NCI-H82 treated with DMSO at 0.1 percent for 48 hours (cell line): ENCODE results near the gene PCGF1.
"Not testable (repeated sequence)": the region's sequence is repeated elsewhere in the genome, so short reads cannot be mapped to it uniquely, and the experiment has no call there.

Source experiments
- DNase-seq: peaks from one replicate; lab custom pipeline; 2025; ENCODE audit not compliant: unreplicated experiment; lab: John Stamatoyannopoulos, UW

Gene PCGF1

GRCh38 chr2:74499940-74500577, 7.4 kb downstream of the PCGF1 start:
- no peak for DNase-seq

GRCh38 chr2:74499267-74499939, 8.1 kb downstream of the PCGF1 start, which contains the start of gene LBX2:
Gene LBX2 (minus strand): TSS chr2:74499603. CDS start chr2:74499537, 66 bp downstream.
- no peak for DNase-seq

- no peak for DNase-seq
These were observed 8.8 kb downstream of the PCGF1 start for GRCh38 chr2:74498500-74499266.

GRCh38 chr2:74497777-74498499, 9.6 kb downstream of the PCGF1 start:
- no peak for DNase-seq

GRCh38 chr2:74496997-74497776, 10.3 kb downstream of the PCGF1 start:
- no peak for DNase-seq

GRCh38 chr2:74495440-74495839, 12.1 kb downstream of the PCGF1 start:
- no peak for DNase-seq

GRCh38 chr2:74493546-74493945, 13.9 kb downstream of the PCGF1 start:
- no peak for DNase-seq

- DNase-seq: no peak
These were observed 15.6 kb downstream of the PCGF1 start for GRCh38 chr2:74491648-74492544.

GRCh38 chr2:74489906-74490305, 17.6 kb downstream of the PCGF1 start:
- no peak for DNase-seq

- peak; percentile 82 for DNase-seq
These were observed 18.6 kb downstream of the PCGF1 start for GRCh38 chr2:74488643-74489481.

- no peak for DNase-seq
These were observed 21.4 kb downstream of the PCGF1 start for GRCh38 chr2:74486141-74486540.

GRCh38 chr2:74483675-74484164, 23.8 kb downstream of the PCGF1 start:
- not testable (repeated sequence) for DNase-seq

- peak; percentile 97 for DNase-seq
These were observed 24.5 kb downstream of the PCGF1 start, which contains the start of the genes CCDC142 and TTC31 for GRCh38 chr2:74482801-74483674. Gene CCDC142 (minus strand): TSS chr2:74482998. CDS start chr2:74482837, 161 bp downstream. Gene TTC31 (plus strand): TSS chr2:74483081. CDS start chr2:74483096, 15 bp downstream.

- no peak for DNase-seq
These were observed 25.3 kb downstream of the PCGF1 start for GRCh38 chr2:74481961-74482800.

GRCh38 chr2:74481431-74481830, 26.1 kb downstream of the PCGF1 start:
- DNase-seq: no peak

- no peak for DNase-seq
These were observed 32.6 kb downstream of the PCGF1 start for GRCh38 chr2:74474899-74475298.
